ENCODE measurements around the gene PLCH2.

The PLCH2 gene

GRCh38 chr1:2477791-2478499 lies 1.9 kb downstream of the PLCH2 start:
- no peak for DNase-seq (ENCODE audit: low spot score)

GRCh38 chr1:2479186-2479585 lies 3.1 kb downstream of the PLCH2 start:
- DNase-seq (ENCODE audit: low spot score) = no peak

DNA sequence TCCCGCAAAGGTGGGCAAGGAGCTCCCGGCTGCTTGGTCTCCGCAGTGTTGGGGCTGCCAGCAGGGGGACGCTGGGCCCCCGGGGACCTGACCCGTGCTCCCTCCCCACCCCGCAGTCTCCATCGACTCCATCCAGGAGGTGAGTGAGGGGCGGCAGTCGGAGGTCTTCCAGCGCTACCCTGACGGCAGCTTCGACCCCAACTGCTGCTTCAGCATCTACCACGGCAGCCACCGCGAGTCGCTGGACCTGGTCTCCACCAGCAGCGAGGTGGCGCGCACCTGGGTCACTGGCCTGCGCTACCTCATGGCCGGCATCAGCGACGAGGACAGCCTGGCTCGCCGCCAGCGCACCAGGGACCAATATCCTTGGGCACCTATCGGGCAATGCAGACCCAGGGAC lies 3.5 kb downstream of the PLCH2 start:
- DNase-seq (ENCODE audit: low spot score) = no peak

DNA sequence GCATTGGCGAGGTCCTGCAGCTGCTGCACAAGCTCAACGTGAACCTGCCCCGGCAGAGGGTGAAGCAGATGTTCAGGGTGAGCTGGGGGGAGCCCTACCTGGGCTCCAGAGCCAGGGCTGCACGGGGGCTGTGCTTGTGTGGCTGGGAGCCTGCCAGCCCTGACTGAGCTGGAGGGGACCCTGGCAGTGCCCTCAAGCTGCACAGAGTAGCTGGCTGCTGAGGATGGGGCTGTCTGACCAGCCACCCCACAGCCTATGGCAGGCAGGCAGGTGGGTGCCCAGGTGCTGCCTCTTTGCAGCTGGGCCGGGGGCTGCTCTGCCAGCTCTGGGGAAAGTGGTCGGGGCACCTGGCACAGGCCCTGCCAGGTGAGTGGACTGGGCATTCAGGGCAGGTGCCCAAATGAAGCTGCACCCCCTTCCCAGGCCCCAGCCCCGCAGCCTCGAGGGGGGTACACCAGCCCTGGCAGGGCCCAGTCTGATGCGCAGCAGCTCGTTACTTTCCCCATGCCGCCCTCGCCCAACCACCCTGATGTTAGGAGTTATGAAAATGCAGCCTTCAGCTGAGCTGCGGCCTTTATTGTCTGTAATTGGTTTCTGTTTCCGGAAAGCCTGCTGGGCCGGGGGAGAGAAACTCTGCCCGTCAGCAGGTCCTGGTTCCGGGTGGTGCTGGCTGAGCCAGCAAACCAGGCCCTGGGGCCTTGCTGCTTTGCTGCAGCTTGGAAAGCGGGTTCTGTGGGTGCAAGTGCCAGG lies 4.3 kb downstream of the PLCH2 start:
- no peak for DNase-seq (ENCODE audit: low spot score)

DNA sequence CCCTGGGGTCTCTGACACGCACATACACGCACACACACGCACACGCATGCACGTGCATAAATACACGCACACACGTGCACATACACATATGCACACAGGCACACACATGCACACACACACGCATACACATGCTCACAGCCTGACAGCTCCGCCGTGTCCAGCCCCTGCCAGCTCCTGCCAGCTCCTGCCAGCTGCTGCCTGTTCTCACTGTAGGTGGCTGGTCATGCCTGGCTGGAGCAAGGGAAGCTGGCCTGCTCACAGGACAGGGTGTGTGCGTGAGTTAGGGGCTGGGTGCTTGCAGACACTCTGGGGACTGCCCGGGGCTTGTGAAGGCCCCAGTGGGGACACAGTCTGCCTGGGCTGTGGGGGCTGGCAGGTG lies 4.9 kb downstream of the PLCH2 start:
- DNase-seq (ENCODE audit: low spot score) = no peak

DNA sequence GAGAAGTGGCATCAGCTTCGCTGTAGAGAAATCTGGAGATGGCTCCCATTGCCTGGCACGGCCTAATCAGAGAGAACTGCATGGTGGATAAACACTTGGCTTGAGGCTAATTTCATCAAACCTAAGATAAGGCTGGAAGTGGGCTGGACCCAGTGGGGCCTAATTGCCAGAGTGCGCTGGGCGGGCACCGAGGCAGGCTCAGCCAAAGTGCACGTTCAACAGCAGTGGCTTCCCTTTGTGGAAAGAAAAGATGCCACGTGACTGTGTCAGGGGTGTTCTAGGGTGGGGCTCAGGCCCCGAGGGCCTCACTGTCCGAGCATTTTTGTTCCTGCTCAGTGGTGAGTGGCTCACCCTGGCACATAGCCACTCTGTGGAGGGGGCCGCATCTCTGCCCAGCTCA lies 5.8 kb downstream of the PLCH2 start:
- DNase-seq (ENCODE audit: low spot score) = no peak

GRCh38 chr1:2482588-2482987 lies 6.5 kb downstream of the PLCH2 start:
- DNase-seq (ENCODE audit: low spot score) = no peak

- DNase-seq (ENCODE audit: low spot score) = no peak
These were observed 6.9 kb downstream of the PLCH2 start for GRCh38 chr1:2483026-2483425.

DNA sequence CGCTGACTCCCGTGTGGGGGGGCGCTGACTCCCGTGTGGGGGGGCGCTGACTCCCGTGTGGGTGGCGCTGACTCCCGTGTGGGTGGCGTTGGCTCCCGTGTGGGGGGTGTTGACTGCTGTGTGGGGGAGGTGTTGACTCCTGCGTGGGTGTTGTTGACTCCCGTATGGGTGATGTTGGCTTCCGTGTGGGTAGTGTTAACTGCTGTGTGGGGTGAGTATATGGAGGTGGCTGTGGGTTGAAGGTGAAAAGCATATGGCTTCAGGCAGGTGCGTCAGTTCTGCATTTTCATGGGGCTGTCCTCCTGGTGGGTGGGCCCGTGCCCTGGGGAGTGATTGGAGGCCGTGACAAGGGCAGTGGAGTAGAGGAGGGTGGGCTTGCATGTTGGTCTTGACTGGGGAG lies 7.9 kb downstream of the PLCH2 start:
- no peak for DNase-seq (ENCODE audit: low spot score)

DNA sequence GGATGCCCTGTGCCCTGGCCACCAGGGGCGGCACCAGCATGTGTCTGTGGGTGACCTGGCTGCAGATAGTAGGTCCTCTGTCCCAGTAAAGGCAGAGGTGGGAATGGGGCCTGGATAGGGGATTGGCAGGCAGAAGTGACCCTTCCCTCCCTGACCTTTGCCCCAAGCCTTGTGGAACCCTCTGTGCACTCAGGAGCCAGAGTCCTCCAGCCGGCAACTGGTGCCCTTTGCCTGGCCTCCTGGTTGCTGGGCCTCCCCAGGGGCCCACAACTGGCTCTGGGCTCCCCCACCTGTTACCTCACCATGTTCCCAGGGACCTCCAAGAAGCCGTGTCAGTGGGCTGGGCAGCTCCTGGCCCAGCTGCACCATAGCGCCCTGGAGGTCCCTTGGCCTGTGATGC lies 10.0 kb downstream of the PLCH2 start:
- DNase-seq (ENCODE audit: low spot score) = no peak

DNA sequence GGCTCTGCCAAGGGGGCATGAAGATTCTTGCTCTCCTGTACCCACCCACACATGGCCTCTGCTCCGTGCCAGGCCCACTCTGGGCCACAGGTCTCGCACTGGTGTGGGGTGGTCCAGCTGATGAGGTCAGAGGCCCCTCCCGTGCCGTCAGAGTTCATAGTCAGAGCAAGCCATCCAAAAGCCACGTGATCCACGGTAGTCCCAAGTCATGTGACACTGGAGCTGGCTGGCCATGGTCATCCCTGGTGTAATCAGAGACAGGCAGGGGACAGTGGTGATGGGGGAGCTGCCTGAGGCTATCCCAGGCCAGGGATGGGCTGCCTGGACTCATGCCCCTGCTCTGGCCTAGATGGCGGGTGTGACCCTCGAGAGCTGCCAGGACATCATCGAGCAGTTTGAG lies 10.5 kb downstream of the PLCH2 start:
- no peak for DNase-seq (ENCODE audit: low spot score)

GRCh38 chr1:2488688-2489087 lies 12.6 kb downstream of the PLCH2 start:
- no peak for DNase-seq (ENCODE audit: low spot score)

GRCh38 chr1:2489615-2490014 lies 13.5 kb downstream of the PLCH2 start:
- no peak for DNase-seq (ENCODE audit: low spot score)

- no peak for DNase-seq (ENCODE audit: low spot score)
These were observed 16.0 kb downstream of the PLCH2 start for GRCh38 chr1:2492091-2492490.

GRCh38 chr1:2493218-2493617 lies 17.1 kb downstream of the PLCH2 start:
- DNase-seq (ENCODE audit: low spot score) = no peak

- DNase-seq (ENCODE audit: low spot score) = peak; percentile 96
These were observed 17.7 kb downstream of the PLCH2 start for GRCh38 chr1:2493691-2494322.

DNA sequence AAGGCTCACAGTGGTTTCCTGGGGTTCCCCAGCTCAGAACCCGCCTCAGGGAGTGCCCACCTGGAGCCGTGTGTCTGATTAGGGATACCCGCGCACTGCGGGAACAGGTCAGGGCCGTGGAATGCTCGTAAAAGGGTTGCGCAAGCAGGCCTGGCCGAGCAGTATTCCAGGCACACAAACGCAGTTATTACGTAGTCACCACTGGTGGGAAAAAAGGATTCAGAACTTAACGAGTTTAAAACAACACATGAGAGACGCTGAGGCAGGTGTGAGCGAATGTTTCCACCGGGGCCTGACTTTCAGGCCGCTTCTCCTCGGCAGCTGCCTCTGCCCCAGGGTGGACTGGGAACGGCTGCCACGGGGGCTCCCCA lies 18.2 kb downstream of the PLCH2 start:
- no peak for DNase-seq (ENCODE audit: low spot score)

DNA sequence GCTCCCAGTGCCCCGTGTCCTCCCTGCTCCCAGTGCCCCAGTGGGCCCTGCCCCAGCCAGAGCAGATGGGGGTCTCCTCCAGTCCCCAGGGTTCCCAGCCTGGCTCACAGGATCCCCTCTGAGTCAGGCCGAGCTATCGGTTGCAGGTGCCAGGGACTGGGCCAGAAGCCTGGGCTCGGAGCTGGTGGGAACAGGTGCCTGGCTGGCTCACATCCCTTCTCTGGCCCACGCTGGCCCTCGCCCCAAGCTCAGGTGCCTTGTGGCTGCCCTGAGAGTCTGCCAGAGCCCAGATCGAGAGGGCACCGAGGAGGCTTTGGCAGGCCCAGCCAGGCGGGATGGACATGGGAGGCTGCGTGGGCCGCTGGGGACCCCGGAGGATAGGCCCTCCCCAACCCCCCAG lies 18.9 kb downstream of the PLCH2 start:
- DNase-seq (ENCODE audit: low spot score) = no peak

DNA sequence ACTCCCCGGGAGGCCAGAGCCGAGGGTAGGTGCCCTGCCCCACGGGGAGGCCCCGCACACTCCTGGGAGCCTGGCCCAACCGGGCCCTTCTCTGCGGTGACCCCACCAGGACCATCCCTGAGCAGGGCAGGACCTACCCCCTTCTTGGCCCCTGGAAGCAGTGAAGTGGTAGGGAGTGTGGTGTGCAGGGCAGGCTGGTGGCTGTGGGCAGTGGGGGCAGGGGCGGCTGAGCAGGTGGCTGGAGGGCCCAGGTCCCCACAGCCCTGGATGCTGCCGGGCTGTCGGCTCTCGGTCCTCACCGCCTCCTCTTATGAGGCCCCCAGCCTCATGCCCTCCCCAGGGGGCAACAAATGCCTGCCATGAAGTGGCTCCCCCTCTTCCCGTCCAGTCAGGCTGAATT lies 19.5 kb downstream of the PLCH2 start:
- no peak for DNase-seq (ENCODE audit: low spot score)

DNA sequence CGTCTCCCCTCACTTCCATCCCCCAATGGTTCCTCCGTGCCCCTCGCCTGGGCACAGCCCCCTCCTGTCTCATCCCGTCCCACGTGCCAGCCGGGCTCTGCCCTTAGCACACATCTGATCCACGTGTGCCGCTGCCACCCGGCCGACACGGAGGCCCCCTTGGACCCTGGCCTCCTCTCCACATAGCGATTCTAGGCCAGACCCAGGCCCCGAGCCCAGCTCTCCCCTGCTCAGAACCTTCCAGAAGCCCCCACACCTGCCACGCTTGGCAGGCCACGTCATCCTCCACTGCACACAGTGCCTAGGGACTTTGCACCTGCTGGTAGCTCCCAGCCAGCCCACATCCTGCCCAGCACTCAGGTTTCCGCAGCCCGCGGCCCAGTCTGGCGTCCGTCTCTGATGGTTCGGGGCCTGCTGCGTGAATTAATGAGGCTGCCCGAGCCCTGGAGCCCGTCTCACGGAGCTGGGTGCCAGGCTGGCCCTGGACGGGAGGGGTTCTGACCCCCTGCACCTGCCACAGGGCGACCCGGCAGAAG lies 20.1 kb downstream of the PLCH2 start:
- no peak for DNase-seq (ENCODE audit: low spot score)

DNA sequence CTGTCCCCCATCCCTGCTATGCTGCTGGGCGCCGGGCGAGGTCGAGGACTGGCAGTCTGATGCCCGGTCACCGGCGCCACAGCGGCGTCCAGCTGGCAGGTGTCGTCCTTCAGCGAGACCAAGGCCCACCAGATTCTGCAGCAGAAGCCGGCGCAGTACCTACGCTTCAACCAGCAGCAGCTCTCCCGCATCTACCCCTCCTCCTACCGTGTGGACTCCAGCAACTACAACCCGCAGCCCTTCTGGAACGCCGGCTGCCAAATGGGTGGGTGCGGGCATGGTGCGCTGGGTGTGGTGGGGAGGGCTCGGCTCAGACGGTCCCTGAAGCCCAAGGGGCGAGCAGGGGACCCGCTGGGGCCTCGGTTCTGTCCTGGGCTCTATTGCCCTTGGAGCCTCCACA lies 20.7 kb downstream of the PLCH2 start:
- no peak for DNase-seq (ENCODE audit: low spot score)

- DNase-seq (ENCODE audit: low spot score) = no peak
These were observed 21.8 kb downstream of the PLCH2 start for GRCh38 chr1:2497891-2498290.

DNA sequence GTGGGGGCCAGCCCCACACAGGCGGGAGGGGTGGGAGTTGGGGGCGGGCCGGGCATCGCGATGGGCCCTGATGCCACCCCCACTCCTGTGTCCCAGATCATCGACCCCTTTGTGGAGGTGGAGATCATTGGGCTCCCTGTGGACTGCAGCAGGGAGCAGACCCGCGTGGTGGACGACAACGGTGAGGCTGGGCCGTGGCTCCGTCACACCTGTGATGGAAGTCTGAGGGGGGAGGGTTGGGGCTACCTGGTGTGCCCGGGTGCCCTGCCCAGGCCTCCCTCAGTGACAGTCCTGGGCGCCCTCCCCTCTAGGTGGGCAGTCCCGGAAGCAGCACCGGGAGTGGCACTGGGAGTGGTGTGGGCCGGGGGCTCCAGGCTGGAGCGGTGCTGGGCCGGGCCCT lies 22.6 kb downstream of the PLCH2 start:
- no peak for DNase-seq (ENCODE audit: low spot score)
